ENCODE results near the gene CKB.

Gene CKB

GRCh38 chr14:103523575-103523954 is 935 bp upstream of the CKB start:
- peaks cover 4% of the 10 kb centered on the region; the same call in 1 of the 2 replicates for H3K79me2 ChIP-seq (ENCODE audit: low read length)
- H3K9me3 ChIP-seq (replicated peaks; ENCODE audit: insufficient read depth, low read length) = no peaks in the 10 kb centered on the region
- no peaks in the 10 kb centered on the region; the same call in 1 of the 2 replicates for H3K27me3 ChIP-seq (replicated peaks; ENCODE audit: insufficient read depth, low read length)
- no peak overlapping the region for H3K4me3 ChIP-seq (ENCODE audit: low read length)
- no peaks in the 10 kb centered on the region for H3F3A ChIP-seq (ENCODE audit: insufficient read depth, low read length)
- H3K4me2 ChIP-seq (ENCODE audit: low read depth, low read length) = no peak overlapping the region
- H3K9me2 ChIP-seq (replicated peaks; ENCODE audit: insufficient read depth, low read length) = no peaks in the 10 kb centered on the region
- no peaks in the 10 kb centered on the region for H4K20me1 ChIP-seq (ENCODE audit: insufficient read depth, low read length)
- no peaks in the 10 kb centered on the region for H3K36me3 ChIP-seq (replicated peaks; ENCODE audit: insufficient read depth, low read length)
- no peak overlapping the region for H2AFZ ChIP-seq (ENCODE audit: low read length)
- H3K9ac ChIP-seq (ENCODE audit: low read length) = no peak overlapping the region
- no peak for DNase-seq
- no peaks in the 10 kb centered on the region for H3K4me1 ChIP-seq (ENCODE audit: low read length)
- H3K27ac ChIP-seq (ENCODE audit: low read length) = no peak overlapping the region
- TF ChIP-seq CTCF (IDR thresholded peaks at IDR 0.05; ENCODE audit: low read length) (no peak), EZH2 (optimal IDR thresholded peaks at IDR 0.05; ENCODE audit: low read depth, low read length) (no peak), EZH2phosphoT487 (IDR thresholded peaks at IDR 0.05; ENCODE audit: low read length) (no peak)

GRCh38 chr14:103521951-103522563 is 573 bp downstream of the CKB start:
- Histone ChIP-seq H3K27me3 (replicated peaks; ENCODE audit: insufficient read depth, low read length) (no peaks in the 10 kb centered on the region; the same call in 1 of the 2 replicates), H3K79me2 (ENCODE audit: low read length) (no peaks in the 10 kb centered on the region), H3K9ac (ENCODE audit: low read length) (no peak overlapping the region), H3K4me3 (ENCODE audit: low read length) (no peak overlapping the region), H3K27ac (ENCODE audit: low read length) (no peak overlapping the region), H3K9me2 (replicated peaks; ENCODE audit: insufficient read depth, low read length) (no peaks in the 10 kb centered on the region), H3K36me3 (replicated peaks; ENCODE audit: insufficient read depth, low read length) (no peaks in the 10 kb centered on the region), H3K4me2 (ENCODE audit: low read depth, low read length) (no peak overlapping the region), H3F3A (ENCODE audit: insufficient read depth, low read length) (no peaks in the 10 kb centered on the region), H4K20me1 (ENCODE audit: insufficient read depth, low read length) (no peaks in the 10 kb centered on the region), H3K4me1 (ENCODE audit: low read length) (no peaks in the 10 kb centered on the region), H3K9me3 (replicated peaks; ENCODE audit: insufficient read depth, low read length) (no peaks in the 10 kb centered on the region), H2AFZ (ENCODE audit: low read length) (no peak overlapping the region)
- no peak for DNase-seq
- TF ChIP-seq CTCF (IDR thresholded peaks at IDR 0.05; ENCODE audit: low read length) (no peak), EZH2phosphoT487 (IDR thresholded peaks at IDR 0.05; ENCODE audit: low read length) (no peak), EZH2 (optimal IDR thresholded peaks at IDR 0.05; ENCODE audit: low read depth, low read length) (no peak)

- no peaks in the 10 kb centered on the region for H3K9me3 ChIP-seq (replicated peaks; ENCODE audit: insufficient read depth, low read length)
- H3K79me2 ChIP-seq (ENCODE audit: low read length) = no peaks in the 10 kb centered on the region
- peak overlapping the region; percentile 60 for H3K4me2 ChIP-seq (ENCODE audit: low read depth, low read length)
- no peaks in the 10 kb centered on the region for H3F3A ChIP-seq (ENCODE audit: insufficient read depth, low read length)
- no peaks in the 10 kb centered on the region for H3K9me2 ChIP-seq (replicated peaks; ENCODE audit: insufficient read depth, low read length)
- no peak overlapping the region for H3K9ac ChIP-seq (ENCODE audit: low read length)
- no peak for DNase-seq
- no peaks in the 10 kb centered on the region; the same call in 1 of the 2 replicates for H3K27me3 ChIP-seq (replicated peaks; ENCODE audit: insufficient read depth, low read length)
- no peaks in the 10 kb centered on the region for H4K20me1 ChIP-seq (ENCODE audit: insufficient read depth, low read length)
- H2AFZ ChIP-seq (ENCODE audit: low read length) = no peak overlapping the region
- H3K4me3 ChIP-seq (ENCODE audit: low read length) = peak overlapping the region; percentile 57; the same call in 1 of the 2 replicates
- no peak overlapping the region for H3K27ac ChIP-seq (ENCODE audit: low read length)
- TF ChIP-seq EZH2 (optimal IDR thresholded peaks at IDR 0.05; ENCODE audit: low read depth, low read length) (no peak), CTCF (IDR thresholded peaks at IDR 0.05; ENCODE audit: low read length) (no peak), EZH2phosphoT487 (IDR thresholded peaks at IDR 0.05; ENCODE audit: low read length) (no peak)
- no peaks in the 10 kb centered on the region for H3K36me3 ChIP-seq (replicated peaks; ENCODE audit: insufficient read depth, low read length)
- no peaks in the 10 kb centered on the region for H3K4me1 ChIP-seq (ENCODE audit: low read length)
Measured at GRCh38 chr14:103521438-103521950, 1.1 kb downstream of the CKB start.

Data from MM.1S (cell line).